ENCODE results near the gene PELI2.

PELI2 gene

GRCh38 chr14:56176530-56176929 lies 58.3 kb downstream of the PELI2 start:
- no peak for DNase-seq

DNA sequence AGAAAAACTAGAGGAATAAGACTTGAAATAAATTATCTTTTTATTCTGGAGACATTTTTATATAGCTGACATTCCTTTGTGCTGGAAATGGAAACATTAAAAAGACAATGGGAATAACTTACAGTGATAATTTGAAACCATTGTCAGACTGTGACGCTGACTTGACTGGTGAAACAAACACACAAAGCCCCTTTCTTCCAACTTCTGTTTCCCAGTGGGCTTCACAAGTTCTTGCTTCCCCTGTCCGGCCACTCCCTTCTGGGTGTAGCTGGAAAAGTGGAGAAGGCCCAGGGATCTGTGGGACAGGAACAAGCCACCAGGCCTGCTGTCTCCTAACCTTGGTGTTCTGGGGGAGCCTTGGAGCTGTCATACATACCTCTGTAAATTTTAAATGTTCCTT lies 58.8 kb downstream of the PELI2 start:
- no peak for DNase-seq

- no peak for DNase-seq
Measured at GRCh38 chr14:56180754-56181542, 62.7 kb downstream of the PELI2 start.

DNA sequence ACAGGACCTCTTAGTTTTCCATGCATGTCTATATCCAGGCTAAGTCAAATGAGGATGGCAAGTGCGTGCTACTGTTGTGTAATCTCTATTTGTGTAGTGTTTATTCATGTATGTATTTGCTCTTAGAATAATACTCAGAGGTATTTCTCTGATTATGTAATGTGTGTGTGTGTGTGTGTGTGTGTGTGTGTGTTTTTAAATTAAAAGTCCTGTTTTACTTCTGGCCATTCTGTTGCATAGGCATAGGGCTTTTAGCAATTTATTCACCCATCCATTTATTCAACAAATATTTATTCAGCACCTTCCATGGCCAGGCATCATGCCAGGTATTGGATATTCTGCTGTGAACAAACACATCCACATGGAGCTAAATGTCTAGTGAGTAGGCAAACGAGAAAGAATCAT lies 63.5 kb downstream of the PELI2 start:
- no peak for DNase-seq

DNA sequence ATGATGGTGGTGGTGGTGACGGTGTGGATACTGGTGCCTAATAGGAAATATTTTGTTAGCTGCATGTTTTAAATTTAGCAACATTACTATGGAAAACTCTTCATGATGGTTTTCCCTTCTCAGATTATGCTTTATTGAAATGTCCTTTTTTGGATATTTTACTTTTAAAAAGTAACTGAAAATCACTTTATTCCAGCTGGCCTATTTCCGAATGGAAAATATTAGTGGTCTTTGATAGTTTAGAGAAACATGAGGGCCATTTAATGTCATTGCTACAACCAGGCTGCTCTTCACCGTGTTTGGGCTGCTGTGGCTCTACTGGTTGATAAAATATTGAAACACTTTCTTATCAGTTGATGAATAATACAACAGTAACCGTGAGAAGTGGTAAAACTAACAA lies 64.2 kb downstream of the PELI2 start:
- DNase-seq, result no peak

GRCh38 chr14:56183631-56184157 lies 65.5 kb downstream of the PELI2 start:
- DNase-seq, result no peak

DNA sequence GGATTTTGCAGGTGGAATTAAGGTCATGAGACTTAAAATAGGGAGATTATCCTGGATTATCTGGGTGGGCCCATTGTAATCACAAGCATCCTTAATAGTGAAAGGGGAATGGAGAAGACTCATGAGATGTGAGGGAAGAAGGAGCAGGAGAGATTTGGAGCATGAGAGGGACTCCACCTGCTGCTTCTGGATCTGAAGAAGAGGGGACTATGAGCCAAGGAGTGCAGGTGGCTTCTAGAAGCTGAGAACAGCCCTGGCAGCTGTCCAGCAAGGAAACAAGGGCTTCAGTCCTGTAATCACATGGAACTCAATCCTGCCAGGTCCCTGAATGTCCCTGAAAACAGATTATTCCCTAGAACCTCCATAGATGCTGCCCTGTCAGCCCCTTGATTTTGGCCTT lies 67.8 kb downstream of the PELI2 start:
- DNase-seq, result peak; percentile 47

DNA sequence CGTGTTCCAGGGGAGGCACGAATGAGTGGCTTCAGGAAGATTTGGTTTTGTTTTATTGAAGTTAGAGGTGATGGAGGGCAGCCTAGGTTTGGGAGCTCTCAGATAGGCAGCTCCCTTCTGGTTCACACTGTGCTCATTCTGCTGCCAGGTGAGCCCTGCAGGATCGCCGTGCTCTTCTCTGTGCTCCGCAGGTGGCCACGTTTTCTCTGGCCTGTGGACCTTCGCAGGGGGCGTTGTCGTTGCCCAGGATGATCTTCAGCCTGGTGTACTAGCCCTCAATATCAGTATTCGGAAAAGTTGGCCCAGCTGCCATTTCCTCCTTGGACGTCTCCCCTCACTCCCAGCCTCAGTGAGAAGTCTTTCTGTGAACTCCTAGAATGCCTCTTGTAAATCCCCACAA lies 69.5 kb downstream of the PELI2 start:
- no peak for DNase-seq

DNA sequence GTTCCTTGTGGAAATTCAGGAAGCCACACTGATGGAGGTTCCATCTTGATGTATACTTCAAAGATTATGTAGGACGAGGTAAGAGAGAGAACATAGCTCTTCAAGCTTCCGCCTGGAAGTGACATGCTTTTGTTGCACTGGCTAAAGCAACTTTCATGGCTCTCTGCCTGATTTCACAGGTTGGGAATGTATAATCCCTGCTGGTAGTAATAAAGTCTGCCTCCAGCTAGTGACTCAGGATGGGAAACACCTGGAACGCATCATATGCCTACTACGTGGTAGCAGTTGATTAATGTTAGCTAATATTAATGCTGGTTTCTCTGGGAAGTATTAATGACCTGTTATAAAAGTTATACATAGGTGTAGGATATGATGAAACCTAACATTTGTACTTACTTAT lies 71.1 kb downstream of the PELI2 start:
- DNase-seq, result no peak

DNA sequence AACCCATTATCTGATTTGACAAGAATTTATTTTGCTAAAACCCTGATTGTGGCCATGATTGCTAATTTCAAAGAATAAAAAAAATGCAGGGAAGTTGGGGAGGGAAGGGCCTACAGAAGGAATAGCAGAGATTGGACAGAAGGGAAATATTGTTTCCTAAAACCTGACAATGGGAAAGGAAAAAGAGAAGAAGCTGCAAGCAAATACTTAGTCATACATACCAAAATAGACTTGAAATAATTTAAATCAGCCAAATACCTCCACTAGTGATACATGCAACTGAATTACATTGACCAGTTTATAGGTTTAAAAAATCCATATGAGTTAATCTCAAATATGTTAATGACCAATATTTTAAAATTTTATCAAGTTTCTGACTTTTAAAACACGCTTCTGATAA lies 75.1 kb downstream of the PELI2 start:
- DNase-seq, result no peak

DNA sequence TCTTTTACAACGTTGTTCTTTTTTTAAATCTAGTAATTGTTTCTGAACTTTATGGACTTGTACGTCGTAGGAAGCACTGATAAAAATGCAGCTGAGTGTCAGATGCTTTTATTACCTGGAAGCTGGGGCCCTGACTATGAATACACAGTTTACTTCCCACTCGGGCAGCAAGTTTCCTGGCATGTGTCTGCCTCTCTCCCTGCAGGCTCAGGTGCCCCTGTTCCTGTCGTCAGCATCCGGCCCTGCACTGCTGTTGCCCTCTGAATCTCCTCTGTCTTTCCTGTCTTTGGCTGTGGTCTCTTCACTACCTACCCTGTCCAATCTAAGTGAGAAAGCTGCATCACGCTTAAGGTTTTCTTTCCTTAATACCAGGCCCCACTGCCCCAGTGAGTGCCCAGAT lies 75.8 kb downstream of the PELI2 start:
- DNase-seq, result no peak

DNA sequence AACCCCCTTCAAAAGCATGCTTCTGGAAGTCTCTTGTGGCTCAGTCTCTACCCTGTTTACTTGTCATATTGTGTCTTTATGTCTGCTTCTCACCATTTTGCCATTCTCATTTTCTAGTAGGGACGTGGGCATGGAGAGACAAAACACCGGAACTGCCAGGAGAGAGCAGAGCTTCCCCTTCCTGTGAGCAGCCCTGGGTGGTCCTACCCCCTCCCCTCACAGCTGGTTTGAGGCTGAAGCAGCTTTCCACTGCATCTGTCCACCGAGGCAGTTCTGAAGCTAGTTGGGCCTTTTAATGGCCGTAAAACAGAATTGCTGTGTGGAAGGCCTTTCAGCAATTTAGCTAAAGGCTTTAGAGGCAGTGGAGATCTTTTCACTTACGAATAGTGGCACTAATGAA lies 77.0 kb downstream of the PELI2 start:
- DNase-seq, result no peak

DNA sequence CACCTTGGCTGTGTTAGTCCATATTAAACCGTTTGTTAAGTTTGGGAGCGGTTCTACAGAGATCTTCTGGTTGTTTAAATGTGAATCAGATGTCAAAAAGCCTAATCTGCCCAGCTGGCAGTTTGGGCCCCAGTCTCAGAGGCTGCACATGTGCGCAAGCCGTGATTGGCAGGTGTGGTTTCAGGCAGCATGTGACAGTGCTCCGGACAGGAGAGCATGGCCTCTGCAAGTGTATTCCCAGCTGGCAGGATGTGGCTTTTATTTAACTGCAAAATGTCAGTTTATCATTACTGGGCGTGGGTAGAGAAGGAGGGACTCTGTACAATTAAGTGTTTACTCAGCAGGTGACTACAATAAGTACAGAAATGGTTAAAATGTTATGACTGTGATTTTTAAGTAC lies 77.5 kb downstream of the PELI2 start:
- peak; percentile 39 for DNase-seq

- DNase-seq, result no peak
Measured at GRCh38 chr14:56196274-56196673, 78.1 kb downstream of the PELI2 start.

GRCh38 chr14:56197150-56197549 lies 78.9 kb downstream of the PELI2 start:
- DNase-seq, result no peak

DNA sequence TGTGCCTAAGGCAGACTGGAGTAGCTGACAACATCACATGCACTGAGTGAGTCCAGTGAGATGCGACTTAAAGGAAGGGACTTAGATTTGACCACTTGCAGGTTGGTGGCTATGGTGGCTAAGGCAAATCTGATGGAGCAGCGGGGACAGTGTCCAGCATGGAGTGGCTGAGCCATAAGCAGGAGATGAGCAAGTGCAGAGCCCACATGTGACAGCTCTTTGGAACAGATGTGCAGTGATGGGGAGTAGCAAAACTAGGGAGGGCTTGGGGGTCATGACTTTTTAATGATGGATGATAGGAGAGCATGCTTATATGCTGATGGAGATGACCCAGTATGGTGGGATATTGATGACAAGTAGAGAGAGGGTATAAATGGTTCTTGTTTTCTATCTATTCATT lies 80.2 kb downstream of the PELI2 start:
- DNase-seq, result no peak

DNA sequence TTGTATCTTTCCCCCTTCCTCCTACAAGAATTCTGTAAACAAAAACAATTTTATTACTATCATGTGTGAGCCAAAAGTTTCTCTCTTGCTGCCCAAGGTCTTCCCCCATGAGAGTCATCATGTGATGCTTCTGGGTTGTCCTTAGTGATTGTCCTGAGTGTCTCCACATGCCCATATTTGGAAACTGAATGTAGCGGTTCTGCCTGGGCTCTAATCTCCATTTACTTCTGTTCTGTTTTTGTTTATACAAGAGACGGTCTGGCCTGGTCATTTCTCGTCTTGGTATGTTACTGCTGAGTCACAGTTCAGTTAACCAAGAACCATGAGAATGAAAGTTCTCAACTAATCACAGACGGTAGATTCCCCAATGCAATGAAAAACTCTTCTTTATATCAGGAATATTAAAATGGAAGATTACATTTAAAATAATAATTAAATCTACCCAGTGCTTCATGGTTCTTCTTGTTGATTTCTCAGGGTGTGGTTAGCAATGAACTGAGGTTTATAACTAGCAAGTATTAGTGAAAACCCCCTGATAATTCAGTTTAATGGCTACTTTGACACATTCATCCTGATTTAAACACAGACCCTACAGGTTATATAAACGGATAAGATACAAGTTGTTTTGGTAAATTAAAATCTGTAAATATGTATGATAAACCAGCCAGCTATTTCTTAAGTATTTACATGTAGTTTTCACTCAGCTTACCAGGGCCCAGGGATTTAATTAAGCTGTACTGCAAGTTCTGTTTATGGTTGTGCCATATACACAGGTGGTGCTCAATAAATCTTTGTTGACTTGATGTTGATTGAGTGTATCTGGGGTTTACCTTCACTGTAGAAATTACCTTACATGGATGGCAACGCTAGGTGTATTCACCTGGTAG lies 81.1 kb downstream of the PELI2 start:
- DNase-seq, result no peak

DNA sequence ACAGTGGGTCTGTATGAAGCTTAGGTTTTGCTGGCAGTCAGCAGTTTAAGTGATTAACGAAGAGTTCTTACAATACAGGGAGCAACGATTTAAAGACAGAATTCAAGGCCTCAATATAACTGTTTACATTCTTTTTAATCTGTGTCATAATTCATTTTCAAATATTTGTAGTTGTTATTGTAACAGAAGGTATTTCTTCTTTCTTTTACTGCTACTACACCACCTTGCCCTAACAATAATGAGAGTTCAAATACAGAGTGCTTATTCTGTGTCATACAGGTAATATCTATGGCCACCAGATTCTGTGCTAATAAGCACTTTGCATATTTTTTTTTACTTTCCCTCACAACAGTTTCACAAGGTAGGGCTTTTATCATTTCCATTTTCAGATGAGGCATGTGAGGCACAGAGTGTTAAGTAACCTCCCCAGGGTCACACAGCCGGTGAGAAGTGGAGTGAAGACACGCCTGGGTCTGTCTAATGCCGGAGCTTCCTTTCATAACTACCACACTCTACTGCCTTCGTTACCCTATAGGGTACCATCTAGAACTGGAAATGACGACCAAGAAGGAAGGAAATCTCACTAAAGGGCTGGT lies 81.9 kb downstream of the PELI2 start:
- no peak for DNase-seq

DNA sequence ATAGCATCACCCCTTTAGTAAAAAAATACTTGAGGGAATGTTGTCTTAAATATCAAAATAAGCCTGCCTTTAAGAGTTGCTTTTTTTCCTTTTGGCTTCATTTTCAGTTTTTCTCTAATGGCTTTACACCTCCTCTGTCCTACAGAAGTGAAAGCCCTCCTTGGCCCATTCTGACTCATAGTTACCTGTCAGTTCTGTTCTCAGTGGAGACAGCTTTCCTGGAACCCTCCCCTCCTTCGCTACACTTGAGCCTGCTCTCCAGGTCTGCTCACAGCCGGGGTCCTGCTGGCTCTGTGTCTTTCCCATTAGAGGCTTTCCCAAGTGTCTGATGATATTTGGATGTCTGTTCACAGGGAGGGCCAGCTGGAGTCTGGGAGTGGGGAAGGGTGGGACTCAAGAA lies 84.0 kb downstream of the PELI2 start:
- no peak for DNase-seq

DNA sequence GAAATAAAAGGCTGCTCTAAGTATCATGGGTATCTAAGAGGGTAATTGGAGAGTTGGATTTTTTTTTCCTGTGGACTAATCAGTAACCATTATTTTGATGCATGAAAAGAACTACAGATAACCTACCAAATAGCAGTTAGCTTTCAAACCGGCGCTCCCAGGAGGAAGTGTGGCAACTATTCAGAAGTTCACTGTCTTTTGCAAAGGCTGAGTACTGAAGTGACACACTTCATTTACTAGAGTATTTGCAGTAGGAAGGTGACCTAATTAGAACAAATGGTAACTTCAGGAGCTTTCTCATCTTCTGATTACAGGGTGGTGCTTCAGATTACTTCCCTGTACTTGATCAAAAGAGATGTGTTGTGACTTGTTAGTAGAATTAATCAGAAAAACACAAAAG lies 87.7 kb downstream of the PELI2 start:
- DNase-seq, result no peak

- DNase-seq, result no peak
Measured at GRCh38 chr14:56206596-56206995, 88.4 kb downstream of the PELI2 start.

- DNase-seq, result no peak
Measured at GRCh38 chr14:56207626-56208292, 89.5 kb downstream of the PELI2 start.

DNA sequence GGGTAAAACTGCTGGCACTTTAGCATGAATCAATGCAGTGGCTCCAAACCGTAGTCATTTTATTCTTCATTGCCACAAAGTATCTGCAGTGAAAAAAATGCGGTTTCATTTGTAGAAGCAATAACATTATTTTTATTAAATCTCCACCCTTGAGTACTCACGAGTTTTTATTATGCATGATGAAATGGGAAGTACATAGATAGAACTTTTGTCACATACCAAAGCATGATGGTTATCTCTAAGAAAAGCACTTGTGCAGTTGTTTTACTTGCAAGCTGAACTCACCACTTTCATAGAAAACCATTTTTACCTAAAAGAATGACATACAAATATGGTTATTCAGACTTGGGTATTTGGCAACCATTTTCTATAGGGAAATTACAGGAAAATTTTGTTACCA lies 90.3 kb downstream of the PELI2 start:
- no peak for DNase-seq

Data from right hindlimb (tissue), 1 donor.